Measurements from ENCODE around the gene CALR3. TPM values are rescaled to one million over a fixed set of nuclear protein-coding genes. Genes with fewer than 3 reads are reported as not detected.

CALR3 gene
- polyA plus RNA-seq, 1 experiment, result not detected

GRCh38 chr19:16519230-16519687 is 23.3 kb upstream of the CALR3 start:
- ChIA-PET POLR2A (no interaction called here), CTCF (no interaction called here)
- Histone ChIP-seq H3K36me3 (ENCODE audit: control insufficient read depth, insufficient read depth, low read length) (peaks cover 57% of the 10 kb centered on the region), H3K27me3 (ENCODE audit: control insufficient read depth, insufficient read depth, low read length) (no peaks in the 10 kb centered on the region), H3K4me3 (ENCODE audit: low read depth, low read length) (no peak overlapping the region)
- TF ChIP-seq CTCF (IDR thresholded peaks at IDR 0.05; ENCODE audit: insufficient read depth, low read depth, low read length), result no peak
- no peak for DNase-seq (ENCODE audit: low read depth)

- TF ChIP-seq CTCF (IDR thresholded peaks at IDR 0.05; ENCODE audit: insufficient read depth, low read depth, low read length), result no peak
- ChIA-PET POLR2A (no interaction called here), CTCF (interaction anchor here (1.0 kb wide), 1 partner anchor 16 kb away, joined by 3 read pairs; no protein-coding TSS in a partner anchor)
- peaks cover 54% of the 10 kb centered on the region for H3K36me3 ChIP-seq (ENCODE audit: control insufficient read depth, insufficient read depth, low read length)
- no peaks in the 10 kb centered on the region for H3K27me3 ChIP-seq (ENCODE audit: control insufficient read depth, insufficient read depth, low read length)
- DNase-seq (ENCODE audit: low read depth), result no peak
- H3K4me3 ChIP-seq (ENCODE audit: low read depth, low read length), result no peak overlapping the region
Observed at GRCh38 chr19:16518483-16519229, 22.7 kb upstream of the CALR3 start.

GRCh38 chr19:16518061-16518460 is 22.1 kb upstream of the CALR3 start:
- DNase-seq (ENCODE audit: low read depth), result no peak
- CTCF ChIA-PET, result interaction anchor here (1.0 kb wide), 1 partner anchor 16 kb away, joined by 3 read pairs; no protein-coding TSS in a partner anchor

GRCh38 chr19:16516923-16517610 is 21.1 kb upstream of the CALR3 start:
- H3K36me3 ChIP-seq (ENCODE audit: control insufficient read depth, insufficient read depth, low read length), result peaks cover 46% of the 10 kb centered on the region
- POLR2A ChIA-PET, result no interaction called here

More at GRCh38 chr19:16518061-16518460, 22.1 kb upstream of the CALR3 start:
- Histone ChIP-seq H3K27me3 (ENCODE audit: control insufficient read depth, insufficient read depth, low read length) (no peaks in the 10 kb centered on the region), H3K4me3 (ENCODE audit: low read depth, low read length) (no peak overlapping the region), H3K36me3 (ENCODE audit: control insufficient read depth, insufficient read depth, low read length) (peaks cover 50% of the 10 kb centered on the region)
- TF ChIP-seq CTCF (IDR thresholded peaks at IDR 0.05; ENCODE audit: insufficient read depth, low read depth, low read length), result no peak
- POLR2A ChIA-PET, result no interaction called here

More at GRCh38 chr19:16516923-16517610, 21.1 kb upstream of the CALR3 start:
- H3K27me3 ChIP-seq (ENCODE audit: control insufficient read depth, insufficient read depth, low read length), result no peaks in the 10 kb centered on the region
- TF ChIP-seq CTCF (IDR thresholded peaks at IDR 0.05; ENCODE audit: insufficient read depth, low read depth, low read length), result no peak
- no peak overlapping the region for H3K4me3 ChIP-seq (ENCODE audit: low read depth, low read length)
- DNase-seq (ENCODE audit: low read depth), result no peak
- CTCF ChIA-PET, result interaction anchor here (1.0 kb wide), 1 partner anchor 15 kb away, joined by 3 read pairs; no protein-coding TSS in a partner anchor
